HG03196 (cell line): Measurements from ENCODE around the gene SYNE1.
"Not testable (repeated sequence)": the region's sequence is repeated elsewhere in the genome, so short reads cannot be mapped to it uniquely, and the experiment has no call there.

Experiments used
- ATAC-seq: cut with Tn5 transposase; IDR thresholded peaks from one replicate; pipeline ENCODE4 v1.9.1; 2021; ENCODE audit not compliant: unreplicated experiment

Gene SYNE1

GRCh38 chr6:152151920-152152319 lies 485.2 kb downstream of the SYNE1 start:
- ATAC-seq, result no peak

- no peak for ATAC-seq
Observed at GRCh38 chr6:152150196-152150595, 487.0 kb downstream of the SYNE1 start.

- ATAC-seq, result no peak
Observed at GRCh38 chr6:152148412-152148811, 488.8 kb downstream of the SYNE1 start.

GRCh38 chr6:152147269-152147668 lies 489.9 kb downstream of the SYNE1 start:
- no peak for ATAC-seq

- no peak for ATAC-seq
Observed at GRCh38 chr6:152146385-152146784, 490.8 kb downstream of the SYNE1 start.

GRCh38 chr6:152143359-152143758 lies 493.8 kb downstream of the SYNE1 start:
- ATAC-seq, result no peak

GRCh38 chr6:152142105-152142504 lies 495.1 kb downstream of the SYNE1 start:
- ATAC-seq, result no peak

- ATAC-seq, result not testable (repeated sequence)
Observed at GRCh38 chr6:152138344-152138743, 498.8 kb downstream of the SYNE1 start.

GRCh38 chr6:152136449-152136825 lies 500.7 kb downstream of the SYNE1 start:
- ATAC-seq, result no peak

- no peak for ATAC-seq
Observed at GRCh38 chr6:152135755-152136448, 501.3 kb downstream of the SYNE1 start.

- no peak for ATAC-seq
Observed at GRCh38 chr6:152130441-152130840, 506.7 kb downstream of the SYNE1 start.

GRCh38 chr6:152129691-152130151 lies 507.4 kb downstream of the SYNE1 start:
- ATAC-seq, result no peak

- ATAC-seq, result no peak
Observed at GRCh38 chr6:152127432-152128165, 509.6 kb downstream of the SYNE1 start.

GRCh38 chr6:152124429-152125074 lies 512.6 kb downstream of the SYNE1 start:
- ATAC-seq, result no peak

GRCh38 chr6:152123076-152123475 lies 514.1 kb downstream of the SYNE1 start:
- no peak for ATAC-seq

- no peak for ATAC-seq
Observed at GRCh38 chr6:152122434-152122833, 514.7 kb downstream of the SYNE1 start.

- ATAC-seq, result no peak
Observed at GRCh38 chr6:152121910-152122309, 515.3 kb downstream of the SYNE1 start.

GRCh38 chr6:152119831-152120230 lies 517.3 kb downstream of the SYNE1 start:
- no peak for ATAC-seq

- no peak for ATAC-seq
Observed at GRCh38 chr6:152118678-152119077, 518.5 kb downstream of the SYNE1 start.

GRCh38 chr6:152118224-152118623 lies 518.9 kb downstream of the SYNE1 start:
- no peak for ATAC-seq

- ATAC-seq, result peak; percentile 75
Observed at GRCh38 chr6:152117156-152118133, 519.7 kb downstream of the SYNE1 start.
